Superior temporal gyrus (tissue), 1 donor: ENCODE data around the gene SLC35D2.
A peak's percentile ranks its signal among the peaks of the same experiment; 100 is the strongest.
"Not testable (repeated sequence)": the region's sequence is repeated elsewhere in the genome, so short reads cannot be mapped to it uniquely, and the experiment has no call there.

ENCODE experiments used
- DNase-seq: peaks from one replicate; pipeline ENCODE4 v3.0.0-alpha.2; 2016; ENCODE audit errors: extremely low spot score

The SLC35D2 gene

DNA sequence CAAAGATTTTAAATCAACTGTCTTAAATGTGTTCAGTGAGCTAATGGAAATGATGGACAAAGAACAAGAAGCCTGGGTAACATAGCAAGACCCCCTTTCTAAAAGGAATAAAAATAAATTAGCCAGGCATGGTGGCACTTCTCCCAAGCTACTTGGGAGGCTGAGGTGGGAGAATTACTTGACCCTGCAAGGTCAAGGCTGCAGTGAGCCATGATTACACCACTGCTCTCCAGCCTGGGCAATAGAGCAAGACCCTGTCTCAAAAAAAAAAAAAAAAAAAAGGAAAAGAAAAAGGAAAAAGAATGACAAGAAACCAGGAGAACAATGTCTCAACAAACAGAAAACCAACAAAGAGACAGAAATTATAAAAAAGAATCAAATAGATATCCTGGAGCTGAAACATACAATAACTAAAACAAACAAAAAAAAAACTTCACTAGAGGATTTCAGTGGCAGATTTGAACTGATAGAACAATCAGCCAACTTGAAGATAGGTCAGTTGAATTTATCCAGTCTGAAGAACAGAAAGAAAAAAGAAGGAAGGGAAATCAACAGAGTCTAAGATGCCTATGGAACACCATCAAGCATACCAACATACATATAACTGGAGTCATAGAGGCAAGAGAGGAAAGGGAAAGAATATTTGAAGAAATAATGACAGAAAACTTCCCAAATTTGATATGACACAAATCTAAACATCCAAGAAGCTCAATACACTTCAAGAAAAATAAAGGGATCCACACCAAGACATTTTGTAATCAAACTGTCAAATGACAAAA is 16.8 kb upstream of the SLC35D2 start:
- DNase-seq = no peak

DNA sequence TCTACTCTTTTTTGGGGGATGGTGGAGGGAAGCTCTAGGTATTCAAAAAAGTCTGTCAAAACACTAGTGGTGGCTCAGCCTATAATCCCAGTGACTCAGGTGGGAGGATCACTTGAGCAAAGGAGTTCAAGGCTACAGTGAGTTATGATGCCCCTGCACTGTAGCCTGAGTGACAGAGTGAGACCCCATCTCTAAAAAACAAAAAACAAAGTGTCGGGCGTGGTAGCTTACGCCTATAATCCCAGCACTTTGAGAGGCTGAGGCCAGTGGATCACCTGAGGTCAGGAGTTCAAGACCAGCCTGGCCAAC is 15.8 kb upstream of the SLC35D2 start:
- DNase-seq = no peak

DNA sequence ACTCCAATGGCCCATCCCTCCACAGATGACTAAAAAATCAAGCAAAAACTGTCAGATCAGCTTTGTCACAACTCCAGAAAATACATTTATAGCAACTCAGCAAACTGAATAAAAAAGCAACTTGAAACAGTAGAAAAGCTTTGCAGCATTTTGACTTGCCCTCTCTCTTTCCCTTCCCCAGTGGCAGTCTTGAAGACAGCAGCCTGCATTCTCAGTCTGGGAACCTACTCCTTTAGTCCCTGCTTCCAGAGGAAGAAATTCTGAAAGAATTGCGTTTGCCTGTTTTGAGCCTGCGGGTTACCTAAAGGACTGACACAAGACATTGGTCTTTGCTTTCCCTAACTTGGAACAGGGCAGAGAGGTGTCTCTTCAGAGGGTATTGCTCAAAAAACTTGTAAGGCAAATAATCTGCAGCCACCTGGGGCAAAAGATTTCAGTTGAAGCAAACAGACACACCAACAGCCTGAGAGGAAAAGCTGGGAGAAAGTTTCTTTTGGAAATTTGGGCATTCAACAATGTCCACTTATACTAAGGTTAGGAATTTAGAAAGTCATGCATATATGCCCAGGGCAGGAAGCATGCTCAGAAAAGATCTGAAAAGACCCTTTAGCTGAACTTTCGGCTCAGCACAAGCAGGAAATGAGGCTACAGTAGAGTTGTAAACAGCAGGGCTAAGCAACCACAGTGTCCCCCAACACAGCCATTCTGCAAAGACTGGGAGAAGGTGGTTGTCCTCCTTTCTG is 15.2 kb upstream of the SLC35D2 start:
- DNase-seq = no peak

DNA sequence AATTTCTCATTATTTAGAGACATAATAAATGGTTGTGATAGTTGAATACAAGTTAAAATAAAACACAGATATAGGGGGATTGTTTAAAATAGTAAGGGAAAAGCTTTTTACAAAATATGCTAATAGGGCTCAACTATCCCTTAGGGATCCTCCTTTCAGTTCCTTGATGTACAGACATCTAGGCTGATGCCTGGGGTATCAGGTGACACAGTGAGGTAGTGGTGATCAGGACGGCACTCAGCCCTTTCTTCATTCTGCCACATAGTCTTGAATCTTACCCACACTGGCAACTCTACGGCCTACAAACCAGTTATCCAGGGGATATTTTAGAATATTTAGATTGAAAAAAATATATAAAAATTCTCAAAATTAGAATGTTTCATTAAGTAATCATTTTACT is 12.5 kb upstream of the SLC35D2 start:
- no peak for DNase-seq

DNA sequence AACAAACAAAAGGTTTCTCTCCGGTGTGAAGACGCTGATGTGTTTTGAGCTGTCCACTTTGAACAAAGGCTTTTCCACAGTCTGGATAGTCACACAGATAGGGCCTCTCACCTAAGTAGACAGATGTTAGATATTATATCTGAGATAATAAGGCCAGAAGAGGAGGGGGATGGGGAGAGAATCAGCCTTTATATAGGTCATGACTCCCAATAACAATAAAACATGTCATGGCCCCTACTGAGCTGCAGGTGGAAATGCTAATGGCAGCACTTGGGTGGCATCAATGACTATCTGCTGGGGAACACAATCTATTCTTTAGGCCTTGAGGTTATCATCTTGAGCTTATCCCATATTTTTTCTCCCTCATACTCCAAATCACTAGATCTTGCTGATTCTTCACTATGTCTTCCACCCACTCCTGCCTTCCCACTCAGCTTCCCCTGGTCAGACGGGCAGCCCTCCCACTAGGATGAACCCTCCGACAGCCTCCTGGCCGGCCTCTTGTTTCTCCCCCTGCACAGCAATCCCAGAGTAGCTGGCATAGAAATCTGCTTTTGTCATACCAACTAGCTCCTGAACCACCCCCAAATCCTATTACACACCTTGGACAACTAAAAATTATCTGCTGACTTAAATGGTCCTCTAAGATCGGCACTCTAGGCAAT is 11.5 kb upstream of the SLC35D2 start:
- DNase-seq = no peak

DNA sequence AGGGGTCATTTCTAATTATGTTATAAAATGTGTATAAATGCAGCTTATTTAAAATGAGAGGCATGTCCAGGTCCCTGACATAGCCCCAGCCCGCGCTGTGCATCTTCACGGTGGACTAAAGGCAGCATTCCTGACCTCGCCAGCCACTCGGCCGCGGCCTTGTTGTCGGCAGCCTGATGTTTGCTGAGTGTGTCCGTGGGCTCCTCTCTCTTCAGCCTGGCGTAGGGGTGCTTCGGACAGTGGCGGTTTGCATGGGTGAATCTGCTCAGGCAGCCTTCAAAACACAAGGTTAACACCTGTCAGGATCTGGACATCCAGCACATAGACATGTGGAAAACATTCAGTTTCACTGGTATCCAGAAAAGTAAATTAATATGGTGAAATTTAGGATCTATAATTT is 8.8 kb upstream of the SLC35D2 start:
- DNase-seq = no peak

DNA sequence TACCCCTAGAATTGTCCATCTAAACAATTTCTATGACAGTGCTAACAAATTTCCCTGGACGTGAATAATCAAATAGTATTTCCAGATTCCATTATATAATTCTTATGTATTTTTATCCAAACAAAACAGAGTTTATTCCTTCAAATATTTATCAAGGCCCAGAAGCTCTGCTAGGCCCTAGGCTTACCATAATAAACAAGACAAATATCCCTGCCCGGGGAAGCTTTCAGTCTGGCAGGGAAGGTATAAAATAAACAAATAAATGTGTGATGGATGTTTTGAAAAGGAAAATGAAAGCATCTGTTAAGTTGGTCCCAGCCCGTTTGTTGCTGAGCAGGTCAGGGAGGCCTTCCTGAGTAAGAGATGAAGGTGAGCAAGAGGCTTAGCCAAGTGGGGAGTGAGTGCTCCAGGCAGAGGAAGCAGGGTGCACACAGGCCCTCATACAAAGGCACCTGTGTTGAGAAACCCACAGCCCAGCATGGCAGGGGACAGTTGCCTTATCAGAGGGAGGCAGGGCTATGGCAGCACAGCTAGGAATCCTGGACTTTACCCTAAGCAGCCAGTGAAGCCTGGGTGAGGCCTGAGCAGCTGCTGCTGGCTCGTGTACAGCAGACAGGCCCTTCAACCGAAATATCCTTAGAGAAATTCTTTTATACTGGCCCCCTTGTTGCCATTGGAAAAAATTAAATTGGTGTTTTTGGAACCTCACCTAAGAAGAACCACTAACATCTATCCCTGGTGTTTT is 7.7 kb upstream of the SLC35D2 start:
- no peak for DNase-seq

DNA sequence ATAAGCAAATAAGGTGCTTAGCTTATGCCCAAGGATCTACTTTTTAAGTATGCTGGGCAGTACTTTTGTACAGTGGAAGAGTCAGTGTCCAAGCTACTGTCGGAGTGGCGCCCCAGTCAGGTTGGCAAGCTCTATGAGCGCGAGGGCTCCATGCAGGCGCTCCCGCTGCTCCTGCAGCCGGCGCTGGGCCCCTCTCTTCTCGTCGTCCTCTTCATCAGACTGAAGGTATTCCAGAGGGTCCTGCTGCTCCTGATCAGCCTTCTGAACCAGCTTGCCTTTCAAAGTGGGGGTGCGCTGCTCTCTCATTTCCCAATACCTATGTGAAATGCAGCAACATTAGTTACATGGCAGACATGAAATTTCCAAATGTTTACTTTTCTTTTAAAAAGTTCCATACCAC is 4.6 kb upstream of the SLC35D2 start:
- DNase-seq = no peak

DNA sequence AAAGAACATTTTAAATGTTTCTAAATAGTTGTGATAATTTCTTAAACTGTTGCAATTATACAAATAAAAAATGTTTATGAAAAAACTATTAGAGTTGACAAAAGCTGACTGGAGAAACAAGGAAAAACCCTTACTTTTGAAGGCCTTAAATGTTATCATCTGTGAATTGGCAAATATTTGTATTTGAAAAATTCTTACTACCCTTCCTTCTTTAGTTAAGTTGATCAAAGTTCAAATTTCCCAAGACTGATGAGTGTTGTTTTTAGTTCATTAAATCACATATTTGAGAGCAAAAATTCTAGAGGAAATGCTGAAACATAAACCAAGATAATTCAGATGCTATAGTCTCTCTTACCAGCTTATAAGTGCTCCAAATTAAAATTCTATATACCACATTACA is 2.6 kb upstream of the SLC35D2 start:
- no peak for DNase-seq

DNA sequence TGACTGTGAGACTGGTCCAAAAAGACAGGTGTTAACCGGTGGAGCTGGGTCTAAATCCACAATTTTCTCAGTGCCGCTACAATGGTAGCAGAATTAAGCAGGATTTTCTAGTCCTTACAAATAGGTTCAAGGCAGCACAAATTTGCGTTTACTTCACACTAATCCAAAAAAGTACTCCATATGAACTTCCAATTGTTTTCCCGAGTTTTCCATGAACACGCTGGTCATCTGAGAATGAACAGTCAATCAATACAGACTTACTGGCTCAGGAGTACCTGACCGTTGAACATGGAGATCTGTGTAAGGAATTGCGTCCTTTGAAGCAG is 709 bp downstream of the SLC35D2 start:
- peak; percentile 58 for DNase-seq

DNA sequence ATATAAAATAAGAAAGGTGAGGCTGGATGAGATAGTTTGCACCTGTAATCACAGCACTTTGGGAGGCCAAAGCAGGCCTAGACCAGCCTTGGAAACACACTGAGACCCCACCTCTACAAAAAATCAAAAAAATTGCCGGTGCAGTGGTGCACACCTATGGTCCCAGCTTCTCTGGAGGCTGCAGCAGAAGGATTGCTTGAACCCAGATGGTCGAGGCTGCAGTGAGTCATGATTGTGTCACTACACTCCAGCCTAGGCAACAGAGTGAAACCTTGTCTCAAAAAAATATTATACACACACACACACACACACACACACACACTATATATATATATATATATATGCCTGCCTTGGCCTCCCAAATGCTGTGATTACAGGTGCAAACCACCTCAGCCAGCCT is 1.3 kb downstream of the SLC35D2 start:
- no peak for DNase-seq

DNA sequence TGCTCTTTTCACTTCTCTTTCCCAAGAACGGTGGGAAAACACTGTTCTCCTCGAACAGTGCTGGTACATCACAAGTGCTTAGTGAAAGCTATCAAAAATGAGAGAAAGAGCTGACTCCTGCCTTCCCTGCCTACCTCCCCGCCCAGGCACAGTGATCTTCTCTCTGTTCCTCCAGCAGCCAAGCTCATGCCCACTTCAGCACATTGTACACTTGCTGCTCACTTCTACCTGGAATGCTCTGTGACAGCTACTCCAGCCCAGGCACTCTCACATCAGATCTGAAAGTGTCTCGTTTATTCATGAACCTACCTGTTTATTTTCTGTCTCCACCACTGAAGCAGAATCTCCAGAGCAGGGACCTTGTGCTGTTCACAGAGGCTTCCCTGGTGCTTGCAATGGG is 1.8 kb downstream of the SLC35D2 start:
- no peak for DNase-seq

DNA sequence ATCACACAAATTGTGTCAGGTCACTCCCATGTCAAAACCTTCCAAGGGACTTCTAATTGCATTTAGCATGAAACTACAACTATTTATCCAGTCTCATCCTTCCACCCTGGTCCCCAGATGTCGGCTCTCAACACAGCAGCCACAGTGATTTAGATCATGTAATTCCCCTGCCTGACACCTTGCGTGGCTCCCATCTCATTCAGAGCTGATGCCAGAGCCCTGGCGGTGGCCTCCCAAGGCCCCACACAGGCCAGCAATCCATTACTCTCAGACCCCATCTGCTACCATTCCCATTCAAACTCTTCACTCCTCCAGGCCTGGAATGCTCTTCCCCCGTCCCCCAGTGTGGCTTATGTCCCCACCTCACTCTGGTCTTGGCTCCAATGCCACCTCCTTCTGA is 2.4 kb downstream of the SLC35D2 start:
- DNase-seq = no peak

DNA sequence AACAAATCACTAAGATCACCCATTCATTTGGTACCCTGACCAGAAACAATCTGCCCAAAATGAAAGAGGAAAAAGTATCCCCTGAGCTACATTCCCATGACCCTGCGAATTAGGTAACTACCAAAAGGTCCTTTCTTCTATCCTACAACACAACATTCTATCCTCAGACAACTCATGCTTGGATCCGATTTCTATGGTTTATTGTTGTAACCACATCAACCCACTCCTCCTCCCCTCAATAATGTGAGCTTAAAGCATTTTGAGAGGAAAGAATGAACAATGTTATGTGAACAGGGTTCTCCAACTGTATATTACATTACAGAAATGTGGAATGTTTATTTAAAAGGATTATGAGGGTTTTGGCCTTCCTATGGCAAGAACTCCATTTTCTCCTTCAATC is 4.0 kb downstream of the SLC35D2 start:
- peak; percentile 63 for DNase-seq

DNA sequence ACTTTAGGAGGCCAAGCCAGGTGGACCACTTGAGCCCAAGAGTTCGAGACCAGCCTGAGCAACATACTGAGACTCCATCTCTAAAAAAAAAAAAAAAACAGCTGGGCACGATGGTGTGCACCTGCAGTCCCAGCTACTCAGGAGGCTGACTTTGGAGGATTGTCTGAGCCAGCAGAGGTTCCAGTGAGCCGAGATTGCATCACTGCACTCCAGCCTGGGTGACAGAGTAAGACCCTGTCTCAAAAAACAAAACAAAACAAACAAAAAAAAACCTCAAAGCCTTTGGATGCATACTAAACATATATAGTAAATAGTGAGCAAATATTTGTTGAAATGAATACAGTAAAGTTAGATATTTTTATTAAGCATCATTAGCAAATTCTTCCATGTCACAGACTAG is 5.3 kb downstream of the SLC35D2 start:
- DNase-seq = no peak

DNA sequence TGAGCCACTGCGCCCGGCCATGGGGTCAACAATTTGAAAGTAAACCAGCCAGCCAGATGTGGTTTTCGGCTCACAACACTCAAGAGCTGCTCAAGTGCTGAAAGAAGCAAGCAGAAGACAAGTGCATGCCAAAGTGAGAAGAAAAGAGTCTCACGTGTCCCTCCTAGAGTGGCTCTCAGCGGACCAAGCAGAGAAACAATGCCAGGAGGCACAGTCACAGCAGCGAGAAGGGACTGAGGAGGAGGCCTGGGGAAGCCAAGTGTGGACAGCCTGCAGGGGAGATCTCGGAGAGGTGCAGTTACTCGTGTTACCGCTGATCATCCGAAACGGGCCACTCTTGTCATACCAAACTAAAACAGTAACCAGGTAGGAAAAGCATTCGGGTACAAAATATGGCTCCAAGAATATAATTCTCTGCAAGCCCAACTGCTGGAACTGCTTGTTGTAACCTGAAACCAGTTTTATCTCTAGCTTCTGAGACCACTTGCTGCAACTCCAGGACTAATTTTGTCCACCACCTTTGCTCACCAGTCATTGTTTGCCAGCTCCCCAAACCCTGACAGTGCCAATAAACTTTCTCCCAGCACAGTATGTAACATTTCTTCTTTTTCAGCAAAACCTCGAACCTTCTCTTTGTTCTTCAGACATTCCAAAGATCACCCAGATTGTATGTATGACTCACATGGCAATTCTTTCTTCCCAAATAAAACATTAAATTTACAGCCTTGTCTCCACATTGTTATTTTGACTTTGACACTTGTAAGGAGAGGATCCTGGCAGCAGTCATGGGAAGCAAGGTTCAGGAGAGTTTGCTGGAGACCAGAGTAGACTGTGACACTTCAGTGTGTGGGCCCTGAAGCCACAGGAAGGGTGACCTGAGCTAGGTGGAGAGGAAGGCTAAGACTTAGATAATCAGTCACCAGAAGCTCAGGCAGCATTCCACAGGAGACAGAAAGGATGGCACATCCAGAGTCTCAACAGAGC is 6.3 kb downstream of the SLC35D2 start:
- DNase-seq = no peak

DNA sequence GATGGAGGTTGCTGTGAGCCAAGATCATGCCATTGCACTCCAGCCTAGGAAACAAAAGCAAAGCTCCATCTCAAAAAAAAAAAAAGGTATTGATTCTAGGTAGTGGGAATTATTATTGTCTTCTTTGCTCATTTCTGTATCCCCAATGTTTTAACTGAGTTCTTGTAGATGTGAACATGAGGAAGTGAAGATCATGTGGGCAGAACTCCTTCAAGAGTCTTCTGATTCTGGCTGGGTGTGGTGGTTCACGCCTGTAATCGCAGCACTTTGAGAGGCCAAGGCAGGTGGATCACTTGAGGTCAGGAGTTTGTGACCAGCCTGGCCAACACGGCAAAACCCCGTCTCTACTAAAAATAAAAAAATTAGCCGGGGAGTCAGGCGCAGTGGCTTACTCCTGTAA is 8.0 kb downstream of the SLC35D2 start:
- DNase-seq = not testable (repeated sequence)

DNA sequence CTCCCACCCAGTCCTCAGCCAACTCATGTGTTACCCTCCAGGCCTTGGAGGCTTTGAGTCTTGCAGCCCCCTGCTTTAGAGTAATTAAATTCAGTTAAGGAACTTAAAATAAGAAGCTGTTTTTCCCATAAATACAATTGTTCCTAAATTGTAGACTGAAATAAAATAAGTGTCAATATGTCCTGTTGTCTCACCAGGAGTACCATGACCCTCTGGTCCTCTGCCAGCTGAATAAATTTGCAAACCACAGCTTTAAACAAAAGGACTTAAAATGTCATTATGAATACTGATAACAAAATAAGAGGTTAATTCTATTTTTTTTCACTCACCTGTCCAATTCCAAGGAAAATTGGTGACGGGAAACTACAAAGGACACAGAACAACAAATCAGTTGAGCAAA is 15.6 kb downstream of the SLC35D2 start:
- DNase-seq = no peak

DNA sequence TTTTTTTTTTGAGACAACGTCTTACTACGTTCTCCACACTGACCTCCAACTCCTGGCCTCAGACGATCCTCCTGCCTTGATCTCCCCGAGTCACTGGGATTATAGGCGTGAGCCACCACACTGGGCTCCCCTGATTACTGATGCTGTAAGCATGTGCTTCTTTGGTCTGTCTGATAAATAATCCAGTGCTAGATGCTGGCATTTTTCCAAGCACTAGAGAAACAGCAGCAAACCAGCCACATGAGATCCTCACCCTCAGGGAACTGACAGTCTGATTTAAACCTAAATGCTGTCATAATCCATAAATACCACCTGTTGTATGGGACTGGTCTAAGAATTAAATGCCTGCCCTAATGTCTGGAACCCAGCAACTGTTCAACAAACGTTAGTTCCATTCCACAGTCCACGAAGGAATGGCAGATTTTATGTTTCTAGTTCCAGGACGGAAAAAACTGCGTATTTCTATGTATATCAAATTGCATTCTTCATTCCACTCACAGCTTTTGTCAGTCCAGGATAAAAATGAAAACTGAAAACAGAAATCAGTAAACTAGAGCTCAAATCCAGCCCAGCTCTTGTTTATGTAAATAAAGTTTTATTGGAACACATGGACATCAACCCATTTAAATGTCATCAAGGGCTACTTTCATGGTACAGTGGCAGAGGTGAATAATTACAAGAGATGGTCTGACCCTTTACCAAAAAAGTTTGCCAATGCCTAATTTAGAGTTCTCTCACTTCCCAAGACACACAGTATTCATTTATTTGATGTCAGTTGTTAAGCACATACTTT is 20.1 kb downstream of the SLC35D2 start:
- no peak for DNase-seq

DNA sequence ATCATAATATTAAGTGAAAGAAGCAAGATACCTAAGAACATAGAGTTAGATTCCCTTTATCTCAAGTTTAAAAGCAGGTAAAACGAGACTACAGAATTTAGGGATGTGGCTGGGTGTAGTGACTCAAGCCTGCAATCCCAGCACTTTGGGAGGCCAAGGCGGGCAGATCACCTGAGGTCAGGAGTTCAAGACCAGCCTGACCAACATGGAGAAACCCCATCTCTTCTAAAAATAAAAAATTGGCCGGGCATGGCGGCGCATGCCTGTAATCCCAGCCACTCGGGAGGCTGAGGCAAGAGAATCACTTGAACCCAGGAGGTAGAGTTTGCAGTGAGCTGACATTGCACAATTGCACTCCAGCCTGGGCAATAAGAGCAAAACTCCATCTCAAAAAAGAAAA is 21.4 kb downstream of the SLC35D2 start:
- not testable (repeated sequence) for DNase-seq

DNA sequence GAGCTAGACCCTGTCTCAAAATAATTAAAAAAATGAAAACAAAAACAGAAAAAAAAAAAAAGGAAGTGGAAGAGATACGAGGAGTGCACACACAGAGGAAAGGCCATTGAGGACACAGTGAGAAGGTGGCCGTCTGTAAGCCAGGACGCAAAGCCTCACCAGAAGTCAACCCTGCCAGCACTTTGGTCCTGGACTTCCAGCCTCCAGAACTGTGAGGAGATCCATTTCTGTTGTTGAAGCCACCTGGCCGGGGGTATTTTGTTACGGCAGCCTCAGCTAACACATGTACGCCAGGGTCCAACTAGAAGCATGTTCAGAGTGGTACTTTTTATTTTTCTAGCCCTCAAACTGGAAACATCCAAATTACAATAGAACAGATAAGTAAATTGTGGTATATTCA is 21.8 kb downstream of the SLC35D2 start:
- DNase-seq = no peak
